Measurements from ENCODE around the gene ARHGEF28.

The ARHGEF28 gene

GRCh38 chr5:73623060-73623459 is 2.9 kb upstream of the ARHGEF28 start:
- Histone ChIP-seq H3K9me3 (ENCODE audit: control insufficient read depth, low read length) (no peaks in the 10 kb centered on the region), H3K4me1 (ENCODE audit: control insufficient read depth, insufficient read depth, low read length, poor library complexity, severe bottlenecking) (peaks cover 4% of the 10 kb centered on the region), H3K36me3 (ENCODE audit: control insufficient read depth, insufficient read depth, low read length) (no peaks in the 10 kb centered on the region), H3K27ac (ENCODE audit: insufficient read depth, low read length, poor library complexity, severe bottlenecking) (no peak overlapping the region), H3K4me3 (ENCODE audit: insufficient read depth, low read depth, low read length, poor library complexity, severe bottlenecking) (no peak overlapping the region), H3K27me3 (replicated peaks; ENCODE audit: control insufficient read depth, insufficient read depth, low read length, poor library complexity, severe bottlenecking) (peaks cover 12% of the 10 kb centered on the region)
- no peak for DNase-seq

DNA sequence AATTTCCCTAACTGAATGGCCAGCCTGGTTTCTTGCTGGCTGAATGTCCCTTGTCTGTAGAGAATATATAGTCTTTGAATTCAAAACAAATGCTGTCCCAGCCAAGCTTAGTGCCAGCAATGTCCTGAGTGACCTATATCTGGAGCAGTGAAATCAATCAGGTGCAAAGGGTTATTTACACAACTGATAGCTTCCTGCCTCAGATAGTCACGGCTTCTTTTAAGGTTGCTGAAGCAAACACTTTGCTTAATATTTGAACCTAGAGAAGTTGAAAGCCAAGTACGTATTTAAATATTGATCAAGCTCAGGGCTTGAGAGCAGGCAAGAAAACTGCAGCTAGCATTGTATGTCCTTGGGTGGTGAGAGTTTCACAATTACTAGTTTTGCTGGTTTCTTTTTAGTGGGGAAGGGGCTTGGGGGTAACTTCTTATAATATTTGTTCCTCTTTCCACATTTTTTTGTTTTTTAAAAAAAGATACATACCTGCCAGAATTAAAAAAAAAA is 2.0 kb upstream of the ARHGEF28 start:
- Histone ChIP-seq H3K4me3 (ENCODE audit: insufficient read depth, low read depth, low read length, poor library complexity, severe bottlenecking) (no peak overlapping the region), H3K27ac (ENCODE audit: insufficient read depth, low read length, poor library complexity, severe bottlenecking) (no peak overlapping the region), H3K27me3 (replicated peaks; ENCODE audit: control insufficient read depth, insufficient read depth, low read length, poor library complexity, severe bottlenecking) (peaks cover 12% of the 10 kb centered on the region), H3K4me1 (ENCODE audit: control insufficient read depth, insufficient read depth, low read length, poor library complexity, severe bottlenecking) (peaks cover 4% of the 10 kb centered on the region), H3K9me3 (ENCODE audit: control insufficient read depth, low read length) (no peaks in the 10 kb centered on the region), H3K36me3 (ENCODE audit: control insufficient read depth, insufficient read depth, low read length) (no peaks in the 10 kb centered on the region)
- no peak for DNase-seq

GRCh38 chr5:73624888-73625287 is 1.1 kb upstream of the ARHGEF28 start:
- H3K27me3 ChIP-seq (replicated peaks; ENCODE audit: control insufficient read depth, insufficient read depth, low read length, poor library complexity, severe bottlenecking) = peaks cover 12% of the 10 kb centered on the region
- H3K27ac ChIP-seq (ENCODE audit: insufficient read depth, low read length, poor library complexity, severe bottlenecking) = no peak overlapping the region
- H3K36me3 ChIP-seq (ENCODE audit: control insufficient read depth, insufficient read depth, low read length) = no peaks in the 10 kb centered on the region
- no peak overlapping the region for H3K4me3 ChIP-seq (ENCODE audit: insufficient read depth, low read depth, low read length, poor library complexity, severe bottlenecking)
- no peak for DNase-seq
- H3K9me3 ChIP-seq (ENCODE audit: control insufficient read depth, low read length) = no peaks in the 10 kb centered on the region
- peaks cover 4% of the 10 kb centered on the region for H3K4me1 ChIP-seq (ENCODE audit: control insufficient read depth, insufficient read depth, low read length, poor library complexity, severe bottlenecking)

GRCh38 chr5:73625372-73625943 is 538 bp upstream of the ARHGEF28 start:
- Histone ChIP-seq H3K4me1 (ENCODE audit: control insufficient read depth, insufficient read depth, low read length, poor library complexity, severe bottlenecking) (peaks cover 4% of the 10 kb centered on the region), H3K27ac (ENCODE audit: insufficient read depth, low read length, poor library complexity, severe bottlenecking) (no peak overlapping the region), H3K27me3 (replicated peaks; ENCODE audit: control insufficient read depth, insufficient read depth, low read length, poor library complexity, severe bottlenecking) (peaks cover 12% of the 10 kb centered on the region), H3K4me3 (ENCODE audit: insufficient read depth, low read depth, low read length, poor library complexity, severe bottlenecking) (peak overlapping the region; percentile 22), H3K36me3 (ENCODE audit: control insufficient read depth, insufficient read depth, low read length) (no peaks in the 10 kb centered on the region), H3K9me3 (ENCODE audit: control insufficient read depth, low read length) (no peaks in the 10 kb centered on the region)
- no peak for DNase-seq

GRCh38 chr5:73626814-73627313 is 868 bp downstream of the ARHGEF28 start:
- H3K27me3 ChIP-seq (replicated peaks; ENCODE audit: control insufficient read depth, insufficient read depth, low read length, poor library complexity, severe bottlenecking) = peaks cover 12% of the 10 kb centered on the region
- DNase-seq = no peak
- no peak overlapping the region for H3K4me3 ChIP-seq (ENCODE audit: insufficient read depth, low read depth, low read length, poor library complexity, severe bottlenecking)
- no peak overlapping the region for H3K27ac ChIP-seq (ENCODE audit: insufficient read depth, low read length, poor library complexity, severe bottlenecking)
- H3K36me3 ChIP-seq (ENCODE audit: control insufficient read depth, insufficient read depth, low read length) = no peaks in the 10 kb centered on the region
- H3K4me1 ChIP-seq (ENCODE audit: control insufficient read depth, insufficient read depth, low read length, poor library complexity, severe bottlenecking) = peaks cover 4% of the 10 kb centered on the region
- no peaks in the 10 kb centered on the region for H3K9me3 ChIP-seq (ENCODE audit: control insufficient read depth, low read length)

- no peak for DNase-seq
- peaks cover 4% of the 10 kb centered on the region for H3K4me1 ChIP-seq (ENCODE audit: control insufficient read depth, insufficient read depth, low read length, poor library complexity, severe bottlenecking)
- H3K27me3 ChIP-seq (replicated peaks; ENCODE audit: control insufficient read depth, insufficient read depth, low read length, poor library complexity, severe bottlenecking) = peaks cover 12% of the 10 kb centered on the region
- no peak overlapping the region for H3K4me3 ChIP-seq (ENCODE audit: insufficient read depth, low read depth, low read length, poor library complexity, severe bottlenecking)
- H3K27ac ChIP-seq (ENCODE audit: insufficient read depth, low read length, poor library complexity, severe bottlenecking) = no peak overlapping the region
- no peaks in the 10 kb centered on the region for H3K36me3 ChIP-seq (ENCODE audit: control insufficient read depth, insufficient read depth, low read length)
- no peaks in the 10 kb centered on the region for H3K9me3 ChIP-seq (ENCODE audit: control insufficient read depth, low read length)
These were observed 3.5 kb downstream of the ARHGEF28 start for GRCh38 chr5:73629456-73629855.

DNA sequence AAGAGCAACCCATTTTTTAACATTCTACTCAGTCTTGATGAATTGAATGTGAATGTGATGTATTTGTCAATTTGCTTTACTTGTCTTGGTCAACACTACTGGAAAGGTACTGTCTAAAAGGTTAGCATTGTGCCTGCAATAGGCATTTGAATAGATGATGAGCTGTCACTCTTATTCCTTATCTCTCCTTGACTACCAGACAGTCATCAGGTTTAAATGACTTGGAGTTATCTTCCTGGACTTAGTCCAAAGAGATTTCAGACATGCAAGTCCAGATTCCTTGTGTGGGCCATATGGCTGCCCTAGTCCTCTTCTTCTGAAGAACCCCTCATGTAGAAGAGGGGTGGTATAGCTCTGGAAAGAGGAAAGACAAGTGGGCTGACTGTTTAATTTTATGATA is 4.8 kb downstream of the ARHGEF28 start:
- Histone ChIP-seq H3K4me1 (ENCODE audit: control insufficient read depth, insufficient read depth, low read length, poor library complexity, severe bottlenecking) (peaks cover 4% of the 10 kb centered on the region), H3K27me3 (replicated peaks; ENCODE audit: control insufficient read depth, insufficient read depth, low read length, poor library complexity, severe bottlenecking) (peaks cover 12% of the 10 kb centered on the region), H3K9me3 (ENCODE audit: control insufficient read depth, low read length) (no peaks in the 10 kb centered on the region), H3K27ac (ENCODE audit: insufficient read depth, low read length, poor library complexity, severe bottlenecking) (no peak overlapping the region), H3K4me3 (ENCODE audit: insufficient read depth, low read depth, low read length, poor library complexity, severe bottlenecking) (no peak overlapping the region), H3K36me3 (ENCODE audit: control insufficient read depth, insufficient read depth, low read length) (no peaks in the 10 kb centered on the region)
- no peak for DNase-seq

GRCh38 chr5:73631500-73631899 is 5.5 kb downstream of the ARHGEF28 start:
- Histone ChIP-seq H3K4me1 (ENCODE audit: control insufficient read depth, insufficient read depth, low read length, poor library complexity, severe bottlenecking) (peaks cover 2% of the 10 kb centered on the region), H3K27me3 (replicated peaks; ENCODE audit: control insufficient read depth, insufficient read depth, low read length, poor library complexity, severe bottlenecking) (peaks cover 7% of the 10 kb centered on the region), H3K9me3 (ENCODE audit: control insufficient read depth, low read length) (no peaks in the 10 kb centered on the region), H3K27ac (ENCODE audit: insufficient read depth, low read length, poor library complexity, severe bottlenecking) (no peak overlapping the region), H3K4me3 (ENCODE audit: insufficient read depth, low read depth, low read length, poor library complexity, severe bottlenecking) (no peak overlapping the region), H3K36me3 (ENCODE audit: control insufficient read depth, insufficient read depth, low read length) (no peaks in the 10 kb centered on the region)
- DNase-seq = no peak

- no peaks in the 10 kb centered on the region for H3K9me3 ChIP-seq (ENCODE audit: control insufficient read depth, low read length)
- no peak for DNase-seq
- H3K27ac ChIP-seq (ENCODE audit: insufficient read depth, low read length, poor library complexity, severe bottlenecking) = no peak overlapping the region
- H3K4me1 ChIP-seq (ENCODE audit: control insufficient read depth, insufficient read depth, low read length, poor library complexity, severe bottlenecking) = no peaks in the 10 kb centered on the region
- no peak overlapping the region for H3K4me3 ChIP-seq (ENCODE audit: insufficient read depth, low read depth, low read length, poor library complexity, severe bottlenecking)
- no peaks in the 10 kb centered on the region for H3K27me3 ChIP-seq (replicated peaks; ENCODE audit: control insufficient read depth, insufficient read depth, low read length, poor library complexity, severe bottlenecking)
- H3K36me3 ChIP-seq (ENCODE audit: control insufficient read depth, insufficient read depth, low read length) = no peaks in the 10 kb centered on the region
These were observed 7.1 kb downstream of the ARHGEF28 start for GRCh38 chr5:73633060-73633459.

- no peak for DNase-seq
- H3K36me3 ChIP-seq (ENCODE audit: control insufficient read depth, insufficient read depth, low read length) = no peaks in the 10 kb centered on the region
- no peaks in the 10 kb centered on the region for H3K4me1 ChIP-seq (ENCODE audit: control insufficient read depth, insufficient read depth, low read length, poor library complexity, severe bottlenecking)
- peaks cover 2% of the 10 kb centered on the region for H3K27me3 ChIP-seq (replicated peaks; ENCODE audit: control insufficient read depth, insufficient read depth, low read length, poor library complexity, severe bottlenecking)
- no peak overlapping the region for H3K27ac ChIP-seq (ENCODE audit: insufficient read depth, low read length, poor library complexity, severe bottlenecking)
- no peak overlapping the region for H3K4me3 ChIP-seq (ENCODE audit: insufficient read depth, low read depth, low read length, poor library complexity, severe bottlenecking)
- H3K9me3 ChIP-seq (ENCODE audit: control insufficient read depth, low read length) = no peaks in the 10 kb centered on the region
These were observed 10.4 kb downstream of the ARHGEF28 start for GRCh38 chr5:73636408-73636807.

Measured in effector memory CD4-positive, alpha-beta T cell (primary cell).